Measurements from ENCODE around the gene ZNF516.

- TF ChIP-seq, protein P1, sequence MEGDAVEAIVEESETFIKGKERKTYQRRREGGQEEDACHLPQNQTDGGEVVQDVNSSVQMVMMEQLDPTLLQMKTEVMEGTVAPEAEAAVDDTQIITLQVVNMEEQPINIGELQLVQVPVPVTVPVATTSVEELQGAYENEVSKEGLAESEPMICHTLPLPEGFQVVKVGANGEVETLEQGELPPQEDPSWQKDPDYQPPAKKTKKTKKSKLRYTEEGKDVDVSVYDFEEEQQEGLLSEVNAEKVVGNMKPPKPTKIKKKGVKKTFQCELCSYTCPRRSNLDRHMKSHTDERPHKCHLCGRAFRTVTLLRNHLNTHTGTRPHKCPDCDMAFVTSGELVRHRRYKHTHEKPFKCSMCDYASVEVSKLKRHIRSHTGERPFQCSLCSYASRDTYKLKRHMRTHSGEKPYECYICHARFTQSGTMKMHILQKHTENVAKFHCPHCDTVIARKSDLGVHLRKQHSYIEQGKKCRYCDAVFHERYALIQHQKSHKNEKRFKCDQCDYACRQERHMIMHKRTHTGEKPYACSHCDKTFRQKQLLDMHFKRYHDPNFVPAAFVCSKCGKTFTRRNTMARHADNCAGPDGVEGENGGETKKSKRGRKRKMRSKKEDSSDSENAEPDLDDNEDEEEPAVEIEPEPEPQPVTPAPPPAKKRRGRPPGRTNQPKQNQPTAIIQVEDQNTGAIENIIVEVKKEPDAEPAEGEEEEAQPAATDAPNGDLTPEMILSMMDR (IDR thresholded peaks at IDR 0.05): peak; percentile 82
- TF ChIP-seq, protein P2, sequence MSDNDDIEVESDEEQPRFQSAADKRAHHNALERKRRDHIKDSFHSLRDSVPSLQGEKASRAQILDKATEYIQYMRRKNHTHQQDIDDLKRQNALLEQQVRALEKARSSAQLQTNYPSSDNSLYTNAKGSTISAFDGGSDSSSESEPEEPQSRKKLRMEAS (IDR thresholded peaks at IDR 0.05): no peak
- TF ChIP-seq RCOR1 (IDR thresholded peaks at IDR 0.05; ENCODE audit: low read depth, low read length) (no peak), POLR2A (IDR thresholded peaks at IDR 0.05; ENCODE audit: low read length) (no peak), FOSL2 (IDR thresholded peaks at IDR 0.05) (no peak), FOSL2 (CRISPR knock-in tag; IDR thresholded peaks at IDR 0.05) (no peak), JUN (IDR thresholded peaks at IDR 0.05) (no peak), JUNB (IDR thresholded peaks at IDR 0.05) (no peak), NR3C1 (IDR thresholded peaks at IDR 0.05) (no peak)
- TF ChIP-seq, protein P3, sequence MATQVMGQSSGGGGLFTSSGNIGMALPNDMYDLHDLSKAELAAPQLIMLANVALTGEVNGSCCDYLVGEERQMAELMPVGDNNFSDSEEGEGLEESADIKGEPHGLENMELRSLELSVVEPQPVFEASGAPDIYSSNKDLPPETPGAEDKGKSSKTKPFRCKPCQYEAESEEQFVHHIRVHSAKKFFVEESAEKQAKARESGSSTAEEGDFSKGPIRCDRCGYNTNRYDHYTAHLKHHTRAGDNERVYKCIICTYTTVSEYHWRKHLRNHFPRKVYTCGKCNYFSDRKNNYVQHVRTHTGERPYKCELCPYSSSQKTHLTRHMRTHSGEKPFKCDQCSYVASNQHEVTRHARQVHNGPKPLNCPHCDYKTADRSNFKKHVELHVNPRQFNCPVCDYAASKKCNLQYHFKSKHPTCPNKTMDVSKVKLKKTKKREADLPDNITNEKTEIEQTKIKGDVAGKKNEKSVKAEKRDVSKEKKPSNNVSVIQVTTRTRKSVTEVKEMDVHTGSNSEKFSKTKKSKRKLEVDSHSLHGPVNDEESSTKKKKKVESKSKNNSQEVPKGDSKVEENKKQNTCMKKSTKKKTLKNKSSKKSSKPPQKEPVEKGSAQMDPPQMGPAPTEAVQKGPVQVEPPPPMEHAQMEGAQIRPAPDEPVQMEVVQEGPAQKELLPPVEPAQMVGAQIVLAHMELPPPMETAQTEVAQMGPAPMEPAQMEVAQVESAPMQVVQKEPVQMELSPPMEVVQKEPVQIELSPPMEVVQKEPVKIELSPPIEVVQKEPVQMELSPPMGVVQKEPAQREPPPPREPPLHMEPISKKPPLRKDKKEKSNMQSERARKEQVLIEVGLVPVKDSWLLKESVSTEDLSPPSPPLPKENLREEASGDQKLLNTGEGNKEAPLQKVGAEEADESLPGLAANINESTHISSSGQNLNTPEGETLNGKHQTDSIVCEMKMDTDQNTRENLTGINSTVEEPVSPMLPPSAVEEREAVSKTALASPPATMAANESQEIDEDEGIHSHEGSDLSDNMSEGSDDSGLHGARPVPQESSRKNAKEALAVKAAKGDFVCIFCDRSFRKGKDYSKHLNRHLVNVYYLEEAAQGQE (IDR thresholded peaks at IDR 0.05): no peak
These were observed 96.0 kb downstream of the ZNF516 start for GRCh38 chr18:76398896-76399612.

All from A549 (cell line).